ENCODE results near the gene RASL10B.

The RASL10B gene

DNA sequence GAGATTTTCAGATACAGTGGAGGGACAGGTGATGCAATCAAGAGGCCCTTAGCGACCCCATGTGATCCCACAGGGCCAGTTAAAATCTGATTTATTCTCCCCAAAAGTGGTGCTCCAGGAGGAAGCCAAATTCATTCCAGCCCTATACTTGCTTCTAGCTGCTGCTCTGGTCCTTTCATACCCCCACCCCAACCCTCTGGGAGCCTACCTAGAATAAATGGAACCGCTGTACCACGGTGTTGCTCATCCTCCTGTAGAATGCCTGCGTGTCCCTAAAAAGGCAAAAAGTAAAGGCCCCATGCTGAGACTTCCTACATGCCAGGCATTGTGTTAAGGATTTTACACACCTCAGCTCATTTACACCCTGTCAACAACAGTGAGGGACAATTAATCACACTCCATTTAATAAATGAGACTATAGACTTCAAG, 2.0 kb upstream of the RASL10B start:
- no peak overlapping the region for H3K4me3 ChIP-seq (ENCODE audit: low read length in 2 of 2)
- H3K36me3 ChIP-seq (ENCODE audit: control insufficient read depth in 2 of 2, insufficient read depth in 2 of 2, low read length in 2 of 2): peaks cover 15 to 20% of the 10 kb centered on the region in 2 donors
- no peaks in the 10 kb centered on the region for H3K9me3 ChIP-seq (ENCODE audit: control insufficient read depth in 2 of 2, low read length in 2 of 2)
- peaks cover 5 to 6% of the 10 kb centered on the region in 2 donors for H3K4me1 ChIP-seq (ENCODE audit: control insufficient read depth in 2 of 2, insufficient read depth in 2 of 2, low read length in 2 of 2)
- peaks cover 0 to 2% of the 10 kb centered on the region in 2 donors for H3K27me3 ChIP-seq (ENCODE audit: control insufficient read depth in 2 of 2, insufficient read depth in 2 of 2, low read length in 2 of 2)
- no peak overlapping the region for H3K9ac ChIP-seq (ENCODE audit: low read depth in 1 of 2, low read length in 2 of 2)
- H3K27ac ChIP-seq (ENCODE audit: low read depth in 2 of 2, low read length in 2 of 2): no peak overlapping the region

- Histone ChIP-seq H3K4me1 (ENCODE audit: control insufficient read depth in 2 of 2, insufficient read depth in 2 of 2, low read length in 2 of 2) (peaks cover 5 to 6% of the 10 kb centered on the region in 2 donors), H3K27me3 (ENCODE audit: control insufficient read depth in 2 of 2, insufficient read depth in 2 of 2, low read length in 2 of 2) (peaks cover 0 to 2% of the 10 kb centered on the region in 2 donors), H3K27ac (ENCODE audit: low read depth in 2 of 2, low read length in 2 of 2) (no peak overlapping the region), H3K9ac (ENCODE audit: low read depth in 1 of 2, low read length in 2 of 2) (no peak overlapping the region), H3K36me3 (ENCODE audit: control insufficient read depth in 2 of 2, insufficient read depth in 2 of 2, low read length in 2 of 2) (peaks cover 4 to 10% of the 10 kb centered on the region in 2 donors), H3K9me3 (ENCODE audit: control insufficient read depth in 2 of 2, low read length in 2 of 2) (no peaks in the 10 kb centered on the region), H3K4me3 (ENCODE audit: low read length in 2 of 2) (no peak overlapping the region)
Observed at GRCh38 chr17:35730400-35731005, 936 bp upstream of the RASL10B start.

DNA sequence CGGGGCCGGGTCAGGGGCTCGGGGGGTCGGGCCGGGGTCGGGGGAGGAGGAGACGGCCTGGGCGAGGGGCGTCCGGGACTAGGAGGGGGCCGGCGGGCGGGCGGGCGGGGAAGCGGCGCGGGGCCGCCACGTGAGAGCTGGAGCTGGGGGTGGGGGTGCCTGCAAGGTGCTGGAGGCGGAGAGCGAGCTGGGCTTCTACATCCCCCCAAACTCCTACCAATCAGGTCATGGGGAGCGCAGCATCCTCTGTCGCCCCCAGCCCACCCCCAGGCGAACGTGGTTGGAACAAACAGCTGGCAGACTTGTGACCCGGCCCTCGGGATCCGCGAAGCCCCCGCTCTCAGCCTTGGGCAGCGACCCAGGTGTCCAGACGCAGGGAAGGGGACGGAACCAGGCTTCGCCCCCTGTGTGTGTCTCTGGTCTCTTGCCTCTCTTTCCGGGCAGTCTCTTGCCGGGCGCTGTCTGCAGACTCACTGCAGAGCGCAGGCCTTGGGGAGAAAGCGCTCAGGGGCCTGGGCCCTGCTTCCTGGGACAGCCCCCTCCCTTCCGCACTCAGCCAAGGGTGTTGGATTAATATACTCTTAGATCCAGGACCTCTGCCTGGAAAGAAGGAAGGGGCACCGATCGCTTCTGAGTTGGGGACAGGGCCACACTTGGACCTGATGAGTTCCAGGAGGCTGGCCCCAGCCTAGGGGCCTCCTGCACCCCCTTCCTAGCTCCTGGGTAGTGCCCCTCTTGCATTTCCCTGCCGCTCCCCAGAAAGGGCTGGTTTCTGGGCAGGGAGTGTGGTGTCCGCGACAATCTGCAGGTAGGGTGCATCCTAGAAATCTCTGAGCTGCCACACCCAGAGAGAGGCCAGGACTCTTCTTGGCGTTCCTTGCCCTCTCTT, 722 bp downstream of the RASL10B start:
- H3K9ac ChIP-seq (ENCODE audit: low read depth in 1 of 2, low read length in 2 of 2): no peak overlapping the region
- H3K27me3 ChIP-seq (ENCODE audit: control insufficient read depth in 2 of 2, insufficient read depth in 2 of 2, low read length in 2 of 2): peaks cover 0 to 2% of the 10 kb centered on the region in 2 donors
- H3K4me1 ChIP-seq (ENCODE audit: control insufficient read depth in 2 of 2, insufficient read depth in 2 of 2, low read length in 2 of 2): peaks cover 5 to 6% of the 10 kb centered on the region in 2 donors
- H3K9me3 ChIP-seq (ENCODE audit: control insufficient read depth in 2 of 2, low read length in 2 of 2): no peaks in the 10 kb centered on the region
- H3K4me3 ChIP-seq (ENCODE audit: low read length in 2 of 2): peak overlapping the region; percentile 26 to 41
- H3K27ac ChIP-seq (ENCODE audit: low read depth in 2 of 2, low read length in 2 of 2): no peak overlapping the region
- no peaks in the 10 kb centered on the region for H3K36me3 ChIP-seq (ENCODE audit: control insufficient read depth in 2 of 2, insufficient read depth in 2 of 2, low read length in 2 of 2)

DNA sequence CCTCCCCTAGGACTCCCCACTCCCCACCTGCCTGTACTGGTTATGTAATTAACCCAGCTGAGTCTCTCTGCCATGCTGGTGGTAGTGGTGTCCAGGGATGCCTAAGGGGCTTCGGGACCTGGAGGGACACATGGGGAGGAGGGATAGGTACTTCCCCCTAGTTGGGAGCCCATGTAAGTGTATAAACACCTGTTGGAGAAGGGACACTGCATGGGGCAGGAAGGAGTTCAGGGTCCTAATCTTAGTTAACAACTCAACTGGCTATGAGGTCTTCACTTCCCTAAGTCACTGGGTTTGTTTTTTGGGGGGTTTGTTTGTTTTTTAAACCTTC, 1.3 kb downstream of the RASL10B start:
- Histone ChIP-seq H3K27ac (ENCODE audit: low read depth in 2 of 2, low read length in 2 of 2) (no peak overlapping the region), H3K27me3 (ENCODE audit: control insufficient read depth in 2 of 2, insufficient read depth in 2 of 2, low read length in 2 of 2) (peaks cover 0 to 2% of the 10 kb centered on the region in 2 donors), H3K4me1 (ENCODE audit: control insufficient read depth in 2 of 2, insufficient read depth in 2 of 2, low read length in 2 of 2) (peaks cover 5 to 6% of the 10 kb centered on the region in 2 donors), H3K9ac (ENCODE audit: low read depth in 1 of 2, low read length in 2 of 2) (no peak overlapping the region), H3K9me3 (ENCODE audit: control insufficient read depth in 2 of 2, low read length in 2 of 2) (no peaks in the 10 kb centered on the region), H3K4me3 (ENCODE audit: low read length in 2 of 2) (no peak overlapping the region), H3K36me3 (ENCODE audit: control insufficient read depth in 2 of 2, insufficient read depth in 2 of 2, low read length in 2 of 2) (no peaks in the 10 kb centered on the region)

GRCh38 chr17:35733366-35733765, 1.9 kb downstream of the RASL10B start:
- Histone ChIP-seq H3K27ac (ENCODE audit: low read depth in 2 of 2, low read length in 2 of 2) (no peak overlapping the region), H3K9ac (ENCODE audit: low read depth in 1 of 2, low read length in 2 of 2) (no peak overlapping the region), H3K4me3 (ENCODE audit: low read length in 2 of 2) (no peak overlapping the region), H3K27me3 (ENCODE audit: control insufficient read depth in 2 of 2, insufficient read depth in 2 of 2, low read length in 2 of 2) (peaks cover 0 to 2% of the 10 kb centered on the region in 2 donors), H3K4me1 (ENCODE audit: control insufficient read depth in 2 of 2, insufficient read depth in 2 of 2, low read length in 2 of 2) (peaks cover 5 to 6% of the 10 kb centered on the region in 2 donors), H3K36me3 (ENCODE audit: control insufficient read depth in 2 of 2, insufficient read depth in 2 of 2, low read length in 2 of 2) (no peaks in the 10 kb centered on the region), H3K9me3 (ENCODE audit: control insufficient read depth in 2 of 2, low read length in 2 of 2) (no peaks in the 10 kb centered on the region)

DNA sequence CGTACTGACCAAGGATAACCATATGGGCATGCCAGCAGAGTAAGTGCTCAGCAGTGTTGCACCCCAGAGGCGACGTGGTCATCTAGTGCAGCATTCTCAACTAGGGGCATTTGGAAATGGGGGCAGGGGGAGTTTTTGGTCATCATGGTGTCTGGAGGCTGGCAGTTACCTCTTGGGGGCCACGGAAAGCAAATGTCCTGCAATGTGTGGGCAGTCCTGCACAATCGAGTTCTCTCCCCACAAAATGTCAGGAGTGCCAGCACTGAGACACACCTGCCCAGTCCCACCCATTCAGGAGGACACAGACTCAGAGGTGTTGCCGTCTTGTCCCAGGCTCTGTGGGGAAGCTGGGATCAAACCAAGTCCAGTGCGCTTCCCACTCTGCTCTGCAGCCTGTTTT, 3.0 kb downstream of the RASL10B start:
- H3K36me3 ChIP-seq (ENCODE audit: control insufficient read depth in 2 of 2, insufficient read depth in 2 of 2, low read length in 2 of 2): no peaks in the 10 kb centered on the region
- H3K9me3 ChIP-seq (ENCODE audit: control insufficient read depth in 2 of 2, low read length in 2 of 2): no peaks in the 10 kb centered on the region
- H3K9ac ChIP-seq (ENCODE audit: low read depth in 1 of 2, low read length in 2 of 2): no peak overlapping the region
- peaks cover 5 to 6% of the 10 kb centered on the region in 2 donors for H3K4me1 ChIP-seq (ENCODE audit: control insufficient read depth in 2 of 2, insufficient read depth in 2 of 2, low read length in 2 of 2)
- peaks cover 0 to 4% of the 10 kb centered on the region in 2 donors for H3K27me3 ChIP-seq (ENCODE audit: control insufficient read depth in 2 of 2, insufficient read depth in 2 of 2, low read length in 2 of 2)
- H3K4me3 ChIP-seq (ENCODE audit: low read length in 2 of 2): no peak overlapping the region
- no peak overlapping the region for H3K27ac ChIP-seq (ENCODE audit: low read depth in 2 of 2, low read length in 2 of 2)

DNA sequence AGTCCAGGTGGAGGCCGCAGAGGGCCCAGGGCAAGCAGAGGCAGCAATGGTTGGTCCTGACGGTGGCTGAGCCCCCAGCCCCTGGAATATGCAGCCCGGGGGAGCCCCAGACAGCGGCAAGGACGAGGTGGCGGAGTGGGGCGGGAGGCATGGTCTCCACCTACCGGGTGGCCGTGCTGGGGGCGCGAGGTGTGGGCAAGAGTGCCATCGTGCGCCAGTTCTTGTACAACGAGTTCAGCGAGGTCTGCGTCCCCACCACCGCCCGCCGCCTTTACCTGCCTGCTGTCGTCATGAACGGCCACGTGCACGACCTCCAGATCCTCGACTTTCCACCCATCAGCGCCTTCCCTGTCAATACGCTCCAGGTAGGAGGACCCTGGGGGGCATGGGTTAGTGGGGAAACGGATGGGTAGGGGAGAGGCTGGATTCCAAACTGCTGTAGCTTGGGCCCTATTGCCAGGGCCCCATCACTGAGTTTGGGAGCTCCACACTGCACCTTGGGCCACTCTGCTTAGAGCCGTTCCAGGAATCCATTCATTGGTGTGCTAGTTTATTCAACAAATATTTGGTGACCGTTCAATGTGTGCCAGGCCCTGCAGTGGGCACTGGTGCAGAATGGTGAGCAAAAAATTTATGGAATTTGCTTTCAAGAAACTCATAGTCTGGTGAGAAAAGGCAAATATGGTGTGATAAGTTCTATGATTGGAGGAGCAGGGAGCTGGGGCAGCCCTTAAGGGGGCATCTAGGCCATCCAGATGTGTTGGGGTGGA, 3.8 kb downstream of the RASL10B start:
- Histone ChIP-seq H3K27ac (ENCODE audit: low read depth in 2 of 2, low read length in 2 of 2) (no peak overlapping the region), H3K9me3 (ENCODE audit: control insufficient read depth in 2 of 2, low read length in 2 of 2) (no peaks in the 10 kb centered on the region), H3K4me3 (ENCODE audit: low read length in 2 of 2) (no peak overlapping the region), H3K4me1 (ENCODE audit: control insufficient read depth in 2 of 2, insufficient read depth in 2 of 2, low read length in 2 of 2) (peaks cover 5 to 6% of the 10 kb centered on the region in 2 donors), H3K36me3 (ENCODE audit: control insufficient read depth in 2 of 2, insufficient read depth in 2 of 2, low read length in 2 of 2) (no peaks in the 10 kb centered on the region), H3K27me3 (ENCODE audit: control insufficient read depth in 2 of 2, insufficient read depth in 2 of 2, low read length in 2 of 2) (peaks cover under 1 to 9% of the 10 kb centered on the region in 2 donors), H3K9ac (ENCODE audit: low read depth in 1 of 2, low read length in 2 of 2) (no peak overlapping the region)

DNA sequence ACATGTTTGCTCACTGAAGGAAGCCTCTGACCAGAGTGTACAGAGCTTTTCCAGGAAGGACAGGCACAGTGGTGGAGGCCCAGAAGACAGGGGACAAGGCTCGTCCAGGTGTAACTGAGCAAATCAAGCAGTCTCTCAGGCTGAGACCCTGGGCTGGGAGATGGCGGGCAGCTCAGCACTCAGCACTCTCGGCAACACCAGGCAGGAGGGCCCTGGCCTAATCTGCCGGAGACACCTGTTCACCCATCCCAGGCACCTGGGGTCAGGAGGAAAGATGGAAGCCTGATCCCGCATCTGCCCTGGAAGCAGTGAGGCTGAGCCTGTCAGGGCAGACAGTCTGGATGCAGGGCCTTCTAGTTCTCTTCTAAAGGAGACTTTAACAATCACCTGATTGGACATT, 4.8 kb downstream of the RASL10B start:
- peaks cover 1 to 2% of the 10 kb centered on the region in 2 donors for H3K4me1 ChIP-seq (ENCODE audit: control insufficient read depth in 2 of 2, insufficient read depth in 2 of 2, low read length in 2 of 2)
- no peak overlapping the region for H3K27ac ChIP-seq (ENCODE audit: low read depth in 2 of 2, low read length in 2 of 2)
- no peak overlapping the region for H3K4me3 ChIP-seq (ENCODE audit: low read length in 2 of 2)
- no peak overlapping the region for H3K9ac ChIP-seq (ENCODE audit: low read depth in 1 of 2, low read length in 2 of 2)
- no peaks in the 10 kb centered on the region for H3K9me3 ChIP-seq (ENCODE audit: control insufficient read depth in 2 of 2, low read length in 2 of 2)
- no peaks in the 10 kb centered on the region for H3K36me3 ChIP-seq (ENCODE audit: control insufficient read depth in 2 of 2, insufficient read depth in 2 of 2, low read length in 2 of 2)
- H3K27me3 ChIP-seq (ENCODE audit: control insufficient read depth in 2 of 2, insufficient read depth in 2 of 2, low read length in 2 of 2): peaks cover 9 to 18% of the 10 kb centered on the region in 2 donors

GRCh38 chr17:35738519-35739133, 7.2 kb downstream of the RASL10B start:
- Histone ChIP-seq H3K9ac (ENCODE audit: low read depth in 1 of 2, low read length in 2 of 2) (no peak overlapping the region), H3K4me3 (ENCODE audit: low read length in 2 of 2) (no peak overlapping the region), H3K9me3 (ENCODE audit: control insufficient read depth in 2 of 2, low read length in 2 of 2) (no peaks in the 10 kb centered on the region), H3K27me3 (ENCODE audit: control insufficient read depth in 2 of 2, insufficient read depth in 2 of 2, low read length in 2 of 2) (peaks cover 10 to 18% of the 10 kb centered on the region in 2 donors), H3K27ac (ENCODE audit: low read depth in 2 of 2, low read length in 2 of 2) (no peak overlapping the region), H3K36me3 (ENCODE audit: control insufficient read depth in 2 of 2, insufficient read depth in 2 of 2, low read length in 2 of 2) (no peaks in the 10 kb centered on the region), H3K4me1 (ENCODE audit: control insufficient read depth in 2 of 2, insufficient read depth in 2 of 2, low read length in 2 of 2) (no peaks in the 10 kb centered on the region)

All from mucosa of rectum (tissue), 2 donors.